NCI-H2107 treated with DMSO at 0.1 percent for 48 hours (cell line): ENCODE results near the gene ZNF503.
A peak's percentile ranks its signal among the peaks of the same experiment; 100 is the strongest.

Source experiments
- DNase-seq: peaks from one replicate; lab custom pipeline; 2025; ENCODE audit not compliant: unreplicated experiment; lab: John Stamatoyannopoulos, UW

ZNF503 gene

DNA sequence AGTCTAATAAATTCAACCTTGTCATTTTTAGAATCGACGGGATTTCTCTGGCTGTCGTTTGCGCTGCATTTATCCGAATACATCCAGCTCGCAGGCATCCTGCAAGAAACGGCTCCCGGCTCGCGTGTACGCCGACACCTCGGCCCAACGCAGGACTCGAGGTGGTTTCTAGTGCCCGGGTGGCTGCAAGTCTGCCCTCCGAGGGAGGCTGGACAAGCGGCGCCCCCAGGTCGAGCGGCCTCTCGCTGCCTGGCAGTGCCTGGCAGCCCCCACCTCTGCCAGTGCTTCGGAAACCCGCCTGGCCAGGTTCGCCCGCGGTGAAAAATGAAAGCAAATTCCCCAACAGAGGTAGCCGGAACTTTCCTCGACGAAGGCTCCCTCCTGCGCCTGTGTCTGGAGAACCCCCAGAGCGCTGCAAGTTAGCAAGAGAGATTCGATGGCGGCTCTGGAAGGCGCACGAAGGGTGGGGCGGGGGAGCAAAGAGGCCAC is 5.7 kb upstream of the ZNF503 start:
- no peak for DNase-seq

DNA sequence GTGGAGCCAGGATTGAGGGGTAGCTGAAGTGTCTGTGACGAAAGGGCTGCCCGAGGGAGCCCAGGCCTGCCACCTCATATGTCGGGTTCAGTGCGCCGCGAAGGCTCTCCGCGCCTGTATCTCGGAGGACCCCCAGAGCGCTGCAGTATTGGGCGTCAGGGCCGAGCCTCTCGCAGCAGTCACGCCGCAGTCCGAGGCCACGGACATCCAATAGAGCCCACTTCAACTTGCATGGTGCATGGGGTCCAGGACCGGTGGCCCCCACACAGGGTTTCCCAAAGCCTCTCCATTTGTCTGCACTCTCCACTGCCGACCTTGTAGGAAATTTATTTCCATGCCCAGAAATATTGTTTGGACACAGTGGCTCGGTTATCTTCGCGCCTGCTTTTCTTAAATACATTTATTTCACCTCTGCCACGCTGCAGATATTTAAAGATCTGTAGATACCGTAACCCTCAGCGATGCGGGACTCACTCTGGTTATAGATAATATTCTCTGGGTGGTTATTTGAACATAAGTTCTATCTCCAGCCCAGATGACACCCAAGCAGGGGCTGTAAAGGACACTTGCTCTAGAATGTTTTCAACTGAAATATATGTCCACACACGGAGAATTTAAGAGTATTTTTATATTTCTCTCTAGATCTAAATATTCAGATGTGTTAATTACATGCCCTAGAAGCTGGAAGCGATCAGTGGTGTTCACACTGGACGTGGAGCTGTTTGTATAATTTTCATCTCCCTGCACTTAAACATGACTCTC is 5.1 kb upstream of the ZNF503 start:
- DNase-seq, result no peak

DNA sequence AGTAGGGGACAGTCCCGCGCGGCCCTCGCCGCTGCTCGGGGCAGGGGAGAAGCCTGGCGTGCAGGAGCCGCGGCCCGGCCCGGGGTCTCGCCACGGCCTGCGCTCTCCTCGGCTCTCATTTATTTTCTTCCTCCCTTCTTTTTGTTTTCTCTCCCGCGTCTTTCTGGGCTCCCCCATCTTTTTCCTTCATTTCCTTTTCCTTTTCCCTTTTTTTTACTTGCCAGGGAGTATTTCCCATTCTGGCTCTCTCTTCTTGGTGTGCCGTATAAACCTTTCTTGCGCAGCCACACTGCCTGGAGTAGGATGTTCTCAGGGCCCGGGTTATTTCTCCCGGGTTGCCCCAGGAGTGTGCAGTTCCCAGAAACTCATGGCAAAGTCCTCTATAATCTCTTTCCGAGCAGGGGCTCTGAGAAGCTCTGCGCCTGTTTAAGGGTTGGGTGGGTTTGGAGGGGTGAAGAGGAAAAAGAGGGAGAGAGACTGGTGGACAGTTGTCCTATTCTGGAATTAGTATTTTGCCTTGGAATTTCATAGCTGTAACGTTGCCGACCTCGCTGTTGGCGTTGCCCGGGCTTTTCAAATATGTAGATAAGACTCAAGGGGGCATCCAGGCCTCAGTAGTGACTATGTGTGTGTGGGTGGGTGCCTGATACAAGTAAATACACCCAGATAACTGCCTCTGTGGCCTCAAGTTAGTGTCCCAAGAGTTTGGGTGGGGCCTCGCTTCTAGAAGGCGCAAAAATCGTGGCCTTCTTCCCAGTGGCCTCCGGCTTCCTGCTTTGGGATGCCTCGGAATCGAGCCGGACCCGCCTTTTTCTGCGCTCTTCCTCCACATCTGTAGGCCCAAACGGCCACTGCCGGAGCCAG is 4.3 kb upstream of the ZNF503 start:
- DNase-seq, result no peak

DNA sequence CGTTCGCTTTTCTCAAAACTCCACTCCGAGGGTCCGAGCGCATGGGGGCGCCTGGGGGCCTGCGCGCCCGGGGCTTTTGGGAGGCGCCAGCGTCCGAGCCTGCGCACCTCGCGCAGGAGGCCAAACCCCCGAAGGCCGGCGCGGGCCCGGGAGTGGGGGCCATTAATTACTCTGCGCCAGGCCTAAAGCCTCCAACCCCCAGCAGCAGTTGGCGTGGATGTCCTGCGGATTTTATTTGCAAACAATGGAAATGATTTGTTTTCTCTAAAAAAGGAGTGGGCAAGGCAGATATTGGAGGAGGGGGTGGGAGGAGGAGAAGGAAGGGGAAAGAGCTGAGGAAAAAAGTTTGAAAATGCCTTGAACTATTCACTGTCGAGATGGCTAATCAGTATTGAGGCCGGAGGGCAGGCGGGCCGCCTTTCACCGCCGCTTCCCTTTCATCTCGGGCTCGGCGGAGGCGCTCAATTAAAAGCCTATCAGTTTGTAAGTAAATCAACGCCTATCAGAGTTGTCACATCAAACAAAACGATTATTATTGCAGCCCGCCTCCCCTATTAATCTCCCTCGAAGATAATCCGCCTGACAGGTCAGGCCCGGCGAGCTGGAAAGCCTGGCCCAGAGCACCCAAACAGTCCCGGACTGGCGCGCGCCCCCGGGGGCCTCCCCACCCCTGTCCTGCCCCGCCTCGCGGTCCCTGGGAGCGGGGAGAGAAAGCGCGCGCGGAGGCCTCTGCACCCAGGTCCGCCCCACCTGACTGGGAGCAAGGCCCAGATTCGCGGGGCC is 3.4 kb upstream of the ZNF503 start:
- no peak for DNase-seq

DNA sequence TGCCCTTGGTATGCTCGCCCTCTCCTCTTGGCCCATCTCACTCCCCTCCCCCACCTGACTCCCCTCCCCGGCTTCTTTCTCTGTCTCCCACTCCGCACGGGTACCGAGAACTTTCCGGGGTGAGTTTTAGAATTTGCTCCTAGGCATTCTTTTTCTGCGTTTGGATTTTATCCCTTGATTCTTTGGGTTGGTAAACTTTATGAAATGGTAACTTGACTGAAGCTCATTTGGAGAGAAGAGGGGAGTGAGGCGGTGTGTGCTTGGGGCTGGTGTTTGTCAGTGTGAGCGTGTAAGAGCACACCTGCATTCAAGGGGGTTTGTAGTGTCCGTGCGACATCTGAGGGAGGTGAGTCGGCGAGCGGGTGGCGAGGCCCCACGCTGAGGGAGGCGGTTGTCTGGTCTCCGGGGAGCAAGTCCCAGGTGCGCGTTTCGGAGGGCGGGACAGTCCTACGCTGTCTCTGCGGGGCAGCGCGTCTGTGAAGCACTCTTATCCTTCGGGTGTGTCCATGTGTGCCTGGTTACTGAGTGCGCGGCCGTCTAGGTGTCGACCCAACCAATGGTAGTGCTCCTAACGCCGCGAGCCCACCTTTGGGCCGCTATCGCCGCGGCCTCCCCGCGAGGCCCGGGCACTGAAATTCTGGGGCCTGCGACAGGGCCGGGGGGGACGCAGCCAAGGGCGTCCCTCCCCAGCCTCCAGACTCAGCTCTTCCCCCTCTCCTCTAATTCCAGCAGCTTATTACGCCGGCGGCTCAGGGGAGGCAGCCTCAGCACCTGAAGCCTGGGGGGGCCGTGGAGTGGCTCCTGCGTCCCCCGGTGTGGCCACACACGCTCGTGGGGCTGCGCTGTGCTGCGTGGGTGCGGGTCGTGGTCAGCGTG is 2.6 kb upstream of the ZNF503 start:
- DNase-seq, result peak; percentile 26

DNA sequence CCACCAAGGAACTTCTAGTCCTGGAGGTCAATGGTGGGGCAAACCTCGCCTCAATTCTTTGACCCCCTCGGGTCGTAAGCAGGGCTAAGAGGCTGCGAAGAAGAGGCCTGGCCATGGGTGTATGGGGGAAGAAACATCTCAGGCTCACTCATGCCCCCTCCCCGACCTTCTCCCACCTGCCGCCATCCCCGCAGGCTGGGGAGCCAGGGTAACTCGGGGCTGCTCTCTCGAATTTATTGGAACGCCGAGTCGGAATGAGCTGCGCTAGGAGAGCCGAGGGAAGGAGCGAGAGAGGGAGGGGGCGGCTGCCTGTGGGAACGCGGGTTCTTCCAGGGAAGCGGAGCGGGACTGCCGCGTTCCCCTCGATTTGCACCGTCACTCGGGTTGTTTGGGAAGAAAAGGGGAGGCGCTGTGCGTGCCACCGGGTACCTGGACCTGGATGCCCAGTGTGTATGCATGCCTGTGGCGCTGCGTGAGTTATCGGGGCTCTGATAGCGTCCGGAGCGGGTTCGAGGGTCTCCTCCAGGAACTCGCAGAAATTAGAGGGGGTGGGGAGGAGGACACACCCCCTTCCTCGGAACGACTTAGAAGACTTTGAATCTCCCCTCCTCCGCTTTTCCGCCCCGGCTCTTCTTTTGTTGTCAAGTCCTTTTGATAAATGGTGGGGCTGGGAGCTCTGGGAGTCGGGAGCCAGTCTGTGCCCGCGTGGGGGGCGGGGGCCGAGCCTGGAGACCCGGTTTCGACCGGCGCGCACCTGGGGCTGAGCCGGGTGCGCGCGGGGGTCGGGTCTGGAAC is 1.8 kb upstream of the ZNF503 start:
- DNase-seq, result no peak

DNA sequence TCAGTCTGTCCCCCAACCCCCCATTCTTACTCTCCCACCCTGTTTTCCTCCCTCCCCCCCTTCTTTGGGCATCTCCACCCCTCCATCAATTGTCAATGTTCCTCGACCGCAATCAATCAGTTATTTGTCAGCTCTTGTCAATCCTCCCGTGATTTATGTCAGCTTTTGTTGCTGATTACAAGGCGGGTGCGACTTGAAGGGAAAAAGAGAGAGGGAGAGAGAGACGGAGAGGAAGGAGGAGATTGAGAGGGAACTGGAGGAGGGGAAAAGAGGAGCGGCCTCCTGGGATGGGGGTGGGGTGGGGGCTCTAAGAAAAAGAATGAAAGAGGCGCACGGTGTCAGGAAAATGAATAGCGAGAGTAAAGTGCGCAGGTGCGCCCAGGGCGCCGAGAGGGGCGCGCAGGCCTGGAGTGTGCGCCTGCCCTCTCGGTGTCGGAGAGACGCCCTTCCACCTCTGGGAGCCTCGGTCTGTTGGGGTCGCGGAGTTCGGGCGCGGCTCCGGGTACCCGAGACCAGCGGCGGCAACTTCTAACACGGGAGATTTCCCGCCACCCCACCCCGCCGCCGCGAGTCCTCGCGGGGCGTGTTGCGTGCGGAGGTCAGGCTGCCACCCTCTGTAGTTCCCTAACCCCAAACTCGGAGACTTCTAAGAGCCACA is 1.1 kb upstream of the ZNF503 start:
- DNase-seq, result peak; percentile 58

DNA sequence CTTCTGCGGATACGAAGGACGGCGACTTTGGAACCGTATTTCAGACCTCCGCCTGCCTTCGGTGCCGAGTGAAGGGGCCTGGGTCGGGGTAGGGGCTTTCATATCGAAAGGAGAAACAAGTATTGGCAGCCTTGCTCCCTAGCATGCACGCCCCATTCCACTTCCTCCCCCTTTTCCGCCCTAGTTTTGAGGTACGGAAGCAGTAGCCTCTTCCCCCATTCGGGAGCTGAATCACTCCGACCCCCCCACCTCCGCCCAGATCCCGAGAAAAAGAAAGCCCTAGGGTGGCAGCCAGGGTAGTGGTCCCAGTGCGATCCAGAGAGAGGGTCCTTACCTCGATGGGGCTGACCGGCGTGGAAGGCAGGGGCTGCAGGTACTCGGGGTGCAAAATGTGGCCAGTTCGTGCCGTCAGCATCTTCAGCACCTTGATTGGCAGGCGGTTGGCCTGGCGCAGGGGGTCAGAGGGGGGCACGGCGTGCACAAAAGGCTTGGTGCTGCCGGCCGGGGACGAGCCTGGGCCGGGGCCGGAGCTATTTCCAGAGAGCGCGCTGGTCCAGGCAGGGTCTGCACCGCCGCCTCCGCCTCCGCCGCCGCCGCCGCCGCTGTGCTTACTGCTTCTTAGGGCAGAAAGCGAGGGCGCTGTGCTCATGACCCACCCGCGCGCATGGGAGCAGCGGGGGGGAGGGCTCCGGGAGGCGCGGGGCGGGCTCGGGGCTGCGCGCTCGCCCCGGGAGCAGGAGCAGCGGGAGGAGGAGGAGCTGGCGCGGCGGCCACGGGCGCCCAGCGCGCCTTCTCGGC is 594 bp downstream of the ZNF503 start:
- DNase-seq, result no peak

DNA sequence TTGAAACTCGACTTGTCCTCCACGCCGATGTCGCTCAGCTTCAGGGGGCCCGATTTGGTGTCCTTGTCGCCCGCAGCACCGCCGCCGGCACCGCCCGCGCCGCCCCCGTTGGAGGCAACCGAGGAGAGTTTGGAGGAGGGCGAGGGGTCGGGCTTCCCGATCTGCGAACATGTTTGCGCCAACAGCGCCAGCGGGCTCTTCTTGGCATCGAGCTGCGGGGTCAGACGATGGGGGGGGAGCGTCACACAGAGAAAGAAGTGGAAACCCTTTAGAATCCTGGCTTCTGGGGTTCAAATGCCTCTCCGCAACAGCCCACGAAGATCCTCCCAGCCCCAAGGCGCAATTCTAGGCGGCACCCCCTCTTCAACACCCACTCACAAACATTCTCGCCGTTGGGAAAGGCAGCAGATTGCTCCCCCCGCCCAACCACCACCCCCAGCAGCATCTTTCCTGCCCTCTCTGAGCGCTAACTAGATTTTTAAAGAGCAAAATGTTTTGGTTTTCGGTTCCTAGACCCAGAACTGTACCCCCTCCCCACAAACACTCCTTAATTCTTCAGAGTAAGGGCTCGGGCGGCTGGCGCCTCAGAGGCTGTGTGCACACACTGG is 1.3 kb downstream of the ZNF503 start:
- DNase-seq, result no peak

DNA sequence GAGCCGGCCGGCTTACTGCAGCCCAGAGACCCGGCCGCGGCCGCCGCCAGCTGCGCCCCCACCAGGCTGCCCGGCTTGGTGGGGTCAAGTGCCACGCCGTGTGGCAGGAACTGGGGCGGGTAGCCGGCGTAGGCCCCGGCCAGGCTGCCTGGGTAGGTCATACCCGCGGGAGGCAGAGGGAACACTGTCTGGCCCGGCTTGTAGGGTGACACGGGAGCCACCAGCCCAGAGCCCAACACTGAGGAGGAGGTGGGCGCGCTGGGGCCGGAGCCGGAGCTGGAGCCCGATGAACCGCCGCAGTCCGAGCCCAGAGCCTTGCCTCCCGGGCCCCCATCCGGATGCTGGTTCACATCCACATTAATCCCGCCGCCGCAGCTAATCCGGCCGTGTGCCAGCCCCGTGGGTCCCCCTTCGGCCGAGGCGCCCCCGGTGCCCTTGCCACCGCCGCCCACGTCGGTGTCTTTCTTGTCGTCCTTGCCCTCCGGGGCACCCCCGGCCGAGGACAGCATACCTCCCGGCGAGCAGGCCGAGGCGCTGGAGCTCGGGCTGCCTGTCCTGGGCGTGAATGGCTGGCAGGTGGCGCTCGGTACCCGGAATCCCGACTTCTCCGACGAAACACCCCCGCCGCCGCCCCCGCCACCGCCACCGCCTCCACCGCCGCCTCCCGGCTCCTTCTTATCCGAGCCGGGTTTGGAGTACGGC is 2.0 kb downstream of the ZNF503 start:
- DNase-seq, result peak; percentile 15

DNA sequence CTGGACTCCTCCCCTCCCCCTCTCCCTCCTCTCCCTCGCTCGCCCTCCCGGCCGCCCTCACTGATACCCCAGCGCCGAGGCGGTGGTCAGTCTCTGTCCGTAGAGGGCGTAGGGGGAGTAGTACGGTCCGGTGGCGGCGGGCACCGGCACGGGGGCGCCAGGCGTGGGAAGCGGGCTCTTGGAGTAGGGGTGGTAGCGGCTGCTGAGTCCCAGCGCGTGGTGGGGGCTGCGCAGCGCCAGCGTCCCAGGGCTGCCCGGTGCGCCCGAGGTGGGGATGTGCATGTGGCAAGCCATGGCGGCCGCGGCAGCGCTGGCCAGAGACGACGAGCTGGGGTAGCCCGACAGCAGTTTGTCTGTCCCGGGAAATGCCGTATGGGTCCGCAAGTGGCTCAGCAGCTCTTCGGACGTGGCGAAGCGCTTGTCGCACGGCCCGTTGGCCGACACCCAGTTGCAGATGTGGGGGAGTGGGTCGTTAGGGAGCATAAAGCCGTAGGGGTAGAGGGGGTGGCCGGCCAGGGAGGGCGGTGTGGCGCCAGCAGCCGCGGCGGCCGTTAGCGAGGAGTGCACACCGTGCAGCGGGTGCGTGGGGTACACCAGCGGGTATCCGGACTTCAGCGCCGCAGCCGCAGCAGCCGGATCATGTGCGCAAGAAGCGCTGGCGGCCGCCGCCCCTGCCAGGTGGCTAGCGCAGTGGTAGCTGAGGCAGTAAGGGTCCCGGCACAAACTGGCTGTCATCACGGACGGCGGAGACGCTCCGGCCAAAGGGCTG is 2.7 kb downstream of the ZNF503 start:
- DNase-seq, result no peak

DNA sequence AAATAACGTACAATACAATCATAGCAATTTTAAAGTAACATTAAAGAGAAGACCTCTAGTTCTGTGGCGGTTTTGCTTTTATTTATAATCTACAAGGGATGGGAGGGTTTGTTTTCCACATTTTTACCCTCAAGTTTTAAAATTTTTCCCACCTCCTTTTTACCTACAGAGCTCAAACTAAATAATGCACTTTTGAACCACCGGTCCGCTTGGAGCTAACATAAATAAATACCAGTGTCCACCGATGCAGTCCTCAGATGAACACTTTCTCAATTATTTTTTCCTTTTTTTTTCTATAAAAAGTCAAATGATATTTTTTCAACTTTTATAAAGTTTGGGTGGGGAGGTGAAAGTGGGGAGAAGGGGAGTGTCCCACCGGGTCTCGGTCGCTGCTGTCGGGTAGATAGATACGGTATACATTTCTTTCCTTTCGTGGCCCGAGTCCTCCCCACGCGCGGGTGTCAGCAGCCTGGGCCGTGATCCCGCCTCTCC is 3.3 kb downstream of the ZNF503 start:
- no peak for DNase-seq

DNA sequence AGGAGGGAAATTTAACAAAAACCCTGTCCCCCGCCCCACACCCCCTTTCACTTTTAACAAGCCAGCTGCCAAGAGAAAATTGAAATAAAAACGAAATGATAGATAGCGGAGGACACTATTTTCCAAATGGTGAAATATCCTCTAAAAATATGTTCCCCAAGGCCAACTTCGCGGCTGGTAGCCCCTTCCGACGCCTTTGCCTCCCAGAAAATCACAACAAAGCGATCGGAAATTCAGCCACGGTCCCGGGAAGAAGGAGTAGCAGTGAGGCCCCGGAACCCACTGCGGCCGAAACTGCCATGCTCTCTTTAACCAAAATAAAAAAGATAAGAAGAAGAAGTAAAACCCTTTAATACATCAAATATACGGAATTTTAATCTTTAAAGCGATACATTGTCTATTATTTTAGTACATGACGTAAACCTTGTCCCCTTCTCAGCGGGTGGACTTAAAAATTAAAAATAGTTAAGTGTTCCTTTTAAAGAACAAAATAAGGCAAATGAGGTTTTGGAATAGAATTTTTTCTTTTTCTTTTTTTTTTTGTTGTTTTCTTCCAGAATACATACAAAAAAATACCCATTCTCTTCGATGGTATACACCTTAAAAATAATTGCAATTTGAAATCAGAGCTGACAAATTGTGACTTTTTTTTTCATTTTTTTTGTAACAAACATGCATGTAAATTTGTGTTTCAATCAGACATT is 3.9 kb downstream of the ZNF503 start:
- no peak for DNase-seq

DNA sequence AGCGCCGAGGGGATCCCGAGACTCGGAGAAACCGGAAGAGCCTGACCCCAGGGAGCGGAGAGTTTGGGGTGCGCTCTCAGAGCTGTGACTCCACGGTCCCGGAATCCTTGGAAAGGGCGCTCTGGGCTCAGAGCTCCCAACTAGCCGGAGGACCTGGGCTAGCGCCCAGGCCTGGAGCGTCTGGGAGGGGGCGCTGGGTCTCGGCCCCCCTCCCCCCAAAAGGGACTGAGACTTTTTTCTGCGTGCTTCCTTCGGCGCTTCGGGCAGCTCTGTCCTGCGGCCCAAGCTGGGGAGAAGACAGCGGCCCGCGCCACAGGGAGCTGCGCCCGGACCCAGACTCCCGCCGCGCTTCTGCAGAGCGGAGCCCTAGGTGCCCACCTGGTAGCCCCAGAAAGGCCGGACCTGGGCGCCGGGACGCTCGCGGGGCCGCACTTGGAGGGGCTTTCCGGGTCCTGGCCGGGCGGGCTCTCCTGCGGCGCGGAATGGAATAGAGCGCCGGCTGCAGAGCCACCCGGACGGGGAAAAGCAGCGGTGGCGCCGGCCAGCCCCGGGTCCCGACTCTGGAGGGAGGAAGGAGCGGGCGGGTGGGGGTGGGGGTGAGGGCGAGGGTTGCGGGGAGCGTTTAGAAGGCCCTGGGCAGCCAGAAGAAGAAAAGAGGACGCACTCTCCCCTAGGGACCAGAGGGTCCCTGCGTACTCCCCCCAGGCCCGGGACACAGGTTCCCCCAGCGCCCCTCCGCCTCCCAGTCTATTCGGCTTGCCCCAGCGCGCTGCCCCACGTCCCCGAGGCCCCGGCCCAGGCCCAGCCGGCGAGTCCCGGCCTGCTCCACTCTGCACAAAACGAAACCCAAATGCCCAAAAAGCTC is 4.7 kb downstream of the ZNF503 start:
- no peak for DNase-seq
